ENCODE measurements around the gene DNAL1.
"Not testable (repeated sequence)": the region's sequence is repeated elsewhere in the genome, so short reads cannot be mapped to it uniquely, and the experiment has no call there.

DNAL1 gene

GRCh38 chr14:73645248-73645610 is 443 bp downstream of the DNAL1 start:
- DNase-seq: no peak

DNA sequence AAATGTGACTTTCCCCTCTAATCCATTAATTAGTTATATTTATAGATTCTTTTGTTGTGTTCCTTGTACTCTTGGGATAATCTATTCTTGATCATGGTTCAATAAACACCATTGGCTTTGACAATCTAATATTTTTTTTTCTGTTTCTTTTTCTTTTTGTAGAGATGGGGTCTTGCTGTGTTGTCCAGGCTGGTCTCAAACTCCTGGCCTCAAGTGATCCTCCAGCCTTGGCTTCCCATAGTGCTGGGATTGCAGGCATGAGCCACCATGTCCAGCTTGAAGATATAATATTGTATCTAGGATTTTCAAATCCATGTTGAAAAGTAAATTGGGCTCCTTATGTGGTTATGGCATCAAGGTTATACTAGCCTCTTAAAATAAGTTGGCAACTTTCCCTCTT is 6.2 kb downstream of the DNAL1 start:
- no peak for DNase-seq

GRCh38 chr14:73655851-73656250 is 11.1 kb downstream of the DNAL1 start:
- DNase-seq: no peak

DNA sequence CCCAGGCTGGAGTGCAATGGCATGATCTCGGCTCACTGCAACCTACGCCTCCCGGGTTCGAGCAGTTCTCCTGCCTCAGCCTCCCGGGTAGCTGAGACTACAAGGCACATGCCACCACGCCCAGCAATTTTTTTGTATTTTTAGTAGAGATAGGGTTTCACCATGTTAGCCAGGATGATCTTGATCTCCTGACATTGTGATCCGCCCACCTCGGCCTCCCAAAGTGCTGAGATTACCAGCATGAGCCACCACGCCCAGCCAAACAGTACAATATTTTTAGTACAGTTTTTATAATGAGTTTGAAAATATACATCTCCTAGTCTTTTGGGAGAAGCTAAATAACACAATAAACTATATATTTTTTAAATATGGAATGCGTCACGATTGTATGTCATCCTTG is 14.4 kb downstream of the DNAL1 start:
- DNase-seq: not testable (repeated sequence)

DNA sequence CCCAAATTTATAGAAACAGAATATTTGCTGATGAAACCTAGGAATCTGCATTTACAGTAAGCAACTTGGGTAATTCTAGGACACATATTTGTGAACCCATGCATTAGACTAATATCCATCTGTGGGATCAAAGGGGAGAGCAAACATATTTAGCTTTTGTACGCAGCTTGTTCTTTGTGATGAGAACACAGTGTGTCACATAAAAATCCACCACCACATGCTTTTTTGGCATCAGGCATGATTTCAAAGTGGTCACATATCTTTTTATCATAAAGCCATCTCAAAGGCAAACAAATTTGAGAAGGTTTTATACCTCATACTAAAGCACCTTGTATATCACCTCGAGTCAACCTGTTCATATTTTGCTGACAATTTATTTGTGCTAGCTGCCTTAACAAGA is 15.7 kb downstream of the DNAL1 start:
- DNase-seq: no peak

GRCh38 chr14:73661872-73662271 is 17.1 kb downstream of the DNAL1 start:
- no peak for DNase-seq

DNA sequence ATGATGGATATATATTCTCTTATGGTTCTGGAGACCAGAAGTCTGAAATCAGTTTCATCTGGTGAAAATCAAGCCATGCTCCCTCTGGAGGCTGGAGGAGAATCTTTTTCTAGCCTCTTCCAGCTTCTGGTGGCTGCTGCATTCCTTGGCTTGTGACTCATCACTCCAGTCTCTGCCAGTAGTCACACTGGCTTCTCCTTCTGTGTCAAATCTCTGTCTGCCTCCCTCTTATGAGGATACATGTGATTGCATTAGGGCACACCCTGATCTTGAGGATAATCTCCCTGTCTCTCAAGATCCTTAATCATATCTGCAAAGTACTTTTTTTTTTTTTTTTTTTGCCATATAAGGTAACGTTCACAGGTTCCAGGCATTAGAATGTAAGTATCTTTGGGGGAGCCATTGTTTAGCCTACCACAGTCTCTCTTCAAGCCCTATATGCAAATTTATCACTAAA is 17.7 kb downstream of the DNAL1 start:
- no peak for DNase-seq

GRCh38 chr14:73663548-73664212 is 18.9 kb downstream of the DNAL1 start:
- no peak for DNase-seq

GRCh38 chr14:73665130-73665529 is 20.3 kb downstream of the DNAL1 start:
- DNase-seq: no peak

DNA sequence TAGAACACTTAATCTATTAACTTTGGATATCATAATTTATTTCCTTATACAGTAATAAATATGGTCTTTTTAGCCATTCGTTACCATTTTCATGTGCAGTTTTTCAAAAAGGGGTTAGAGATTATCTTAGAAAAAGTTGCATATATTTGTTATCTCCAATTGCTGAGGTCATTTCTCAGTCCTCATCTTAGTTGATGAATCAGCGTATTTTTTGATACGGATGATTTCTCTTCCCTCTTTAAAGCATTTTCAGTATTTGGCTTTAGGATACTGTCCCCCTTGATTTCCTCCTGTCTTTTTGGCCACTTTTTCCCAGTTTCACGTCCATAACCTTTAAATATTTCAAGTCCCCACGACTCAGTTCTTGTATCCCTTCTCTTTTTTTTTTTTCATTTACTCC is 21.8 kb downstream of the DNAL1 start:
- DNase-seq: no peak

- DNase-seq: no peak
These were observed 23.1 kb downstream of the DNAL1 start for GRCh38 chr14:73667854-73668253.

DNA sequence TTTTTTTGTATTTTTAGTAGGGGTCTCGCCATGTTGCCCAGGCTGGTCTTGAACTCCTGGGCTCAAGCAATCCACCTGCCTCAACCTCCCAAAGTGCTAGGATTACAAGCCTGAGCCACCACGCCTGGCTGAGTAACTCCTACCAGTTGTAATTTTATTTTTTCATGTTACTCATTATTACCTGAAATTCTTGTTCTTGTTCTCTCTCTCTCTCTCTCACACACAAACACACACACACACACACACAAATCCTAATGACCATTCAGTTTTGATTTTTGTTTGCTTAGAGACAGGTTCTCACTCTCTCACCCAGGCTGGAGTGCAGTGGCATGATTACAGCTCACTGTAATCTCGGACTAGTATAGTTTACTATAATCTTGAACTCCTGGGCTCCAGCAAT is 30.2 kb downstream of the DNAL1 start:
- no peak for DNase-seq

DNA sequence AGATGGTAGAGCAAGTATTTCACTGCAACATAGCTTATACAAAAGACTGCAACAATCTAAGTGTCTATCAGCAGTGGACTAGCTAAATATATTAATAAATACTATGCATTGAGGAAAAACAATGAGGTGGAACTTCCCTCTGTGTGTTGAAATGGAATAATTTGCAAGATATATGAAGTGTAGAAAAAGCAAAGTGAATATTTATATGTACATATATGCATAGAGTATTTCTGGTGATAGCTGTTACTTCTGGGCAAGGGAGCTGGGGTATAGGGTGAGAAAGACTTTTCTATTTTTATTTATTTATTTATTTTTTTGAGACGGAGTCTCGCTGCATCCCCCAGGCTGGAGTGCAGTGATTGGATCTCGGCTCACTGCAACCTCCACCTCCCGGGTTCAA is 33.9 kb downstream of the DNAL1 start:
- DNase-seq: no peak

DNA sequence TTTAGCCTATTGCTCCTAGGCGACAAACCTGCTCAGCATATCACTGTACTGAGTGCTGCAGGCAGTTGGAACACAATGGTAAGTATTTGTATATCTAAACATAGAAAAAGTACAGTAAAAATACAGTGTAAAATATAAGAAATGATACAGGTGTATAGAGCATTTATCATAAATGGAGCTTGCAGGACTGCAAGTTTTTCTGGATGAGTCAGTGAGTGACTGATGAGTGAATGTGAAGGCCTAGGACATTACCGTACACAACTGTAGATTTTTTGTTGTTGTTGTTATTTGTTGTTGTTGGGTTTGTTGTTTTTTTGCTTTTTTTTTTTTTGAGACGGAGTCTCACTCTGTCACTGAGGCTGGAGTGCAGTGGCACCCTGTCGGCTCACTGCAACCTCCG is 36.0 kb downstream of the DNAL1 start:
- DNase-seq: no peak

- no peak for DNase-seq
These were observed 39.8 kb downstream of the DNAL1 start for GRCh38 chr14:73684627-73685026.

- no peak for DNase-seq
These were observed 40.5 kb downstream of the DNAL1 start for GRCh38 chr14:73685328-73685727.

GRCh38 chr14:73686901-73687300 is 42.1 kb downstream of the DNAL1 start:
- DNase-seq: no peak

DNA sequence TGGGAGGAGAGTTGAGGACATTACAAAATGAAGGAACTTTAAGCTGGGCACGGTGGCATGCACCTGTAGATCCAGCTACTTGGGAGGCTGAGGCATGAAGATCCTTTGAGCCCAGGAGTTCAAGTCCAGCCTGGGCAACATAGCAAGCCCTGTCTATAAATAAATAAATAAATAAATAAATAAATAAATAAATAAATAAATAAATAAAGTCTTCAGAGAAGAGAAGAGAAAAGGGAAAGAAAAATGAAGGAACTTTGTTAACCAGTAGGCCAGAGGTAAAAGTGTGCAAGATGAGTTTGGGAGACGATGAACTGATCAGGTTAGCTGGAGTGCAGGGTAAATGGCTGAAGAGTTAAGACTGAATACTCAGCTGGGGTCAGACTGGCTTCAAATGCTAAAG is 49.3 kb downstream of the DNAL1 start:
- no peak for DNase-seq

- DNase-seq: no peak
These were observed 50.3 kb downstream of the DNAL1 start for GRCh38 chr14:73695082-73695481.

DNA sequence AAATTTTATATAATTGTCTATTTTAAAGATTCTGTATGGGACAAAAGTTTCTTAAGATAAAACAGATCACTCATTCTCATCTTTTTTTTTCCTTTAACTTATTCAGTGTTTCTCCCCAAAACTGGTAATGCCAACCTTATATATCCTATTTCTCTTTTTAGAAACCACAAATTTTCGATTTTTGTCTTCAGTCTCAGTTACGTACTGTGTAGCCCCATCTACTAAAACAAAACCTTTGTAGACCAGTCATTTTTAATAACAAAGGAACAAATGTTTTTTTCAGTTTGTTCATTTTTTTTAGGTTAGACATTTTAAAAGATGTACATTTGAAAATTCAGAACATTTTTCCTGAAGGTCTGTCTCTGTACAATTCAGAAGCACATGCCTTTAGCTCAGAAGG is 51.2 kb downstream of the DNAL1 start:
- no peak for DNase-seq

- no peak for DNase-seq
These were observed 51.9 kb downstream of the DNAL1 start for GRCh38 chr14:73696466-73697400.

GRCh38 chr14:73700325-73700724 is 55.5 kb downstream of the DNAL1 start:
- DNase-seq: no peak

DNA sequence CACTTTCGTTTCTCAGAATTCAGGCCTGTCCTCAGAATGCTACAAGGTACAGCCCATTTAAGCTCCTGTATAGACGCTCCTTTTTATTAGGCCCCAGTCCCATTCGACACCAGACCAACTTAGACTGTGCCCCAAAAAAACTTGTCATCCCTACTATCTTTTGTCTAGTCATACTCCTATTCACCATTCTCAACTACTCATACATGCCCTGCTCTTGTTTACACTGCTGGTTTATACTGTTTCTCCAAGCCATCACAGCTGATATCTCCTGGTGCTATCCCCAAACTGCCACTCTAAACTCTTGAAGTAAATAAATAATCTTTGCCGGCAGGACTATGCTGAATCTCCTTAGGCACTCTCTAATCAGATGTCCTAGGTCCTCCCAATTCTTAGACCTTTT is 63.3 kb downstream of the DNAL1 start:
- not testable (repeated sequence) for DNase-seq

- DNase-seq: no peak
These were observed 65.2 kb downstream of the DNAL1 start for GRCh38 chr14:73709904-73710469.
